Endothelial cell of umbilical vein (primary cell): ENCODE measurements around the gene MAST4. TPM values are rescaled to one million over a fixed set of nuclear protein-coding genes. Genes with fewer than 3 reads are reported as not detected.
A peak's percentile ranks its signal among the peaks of the same experiment; 100 is the strongest.

Experiments used
- BruUV-seq: library from RNA; stranded (reverse); fragments of 400-500 nt; replicated peaks from 2 replicates; lab custom pipeline; 2021; lab: Mats Ljungman, UMichigan
- CTCF ChIA-PET: fragments of 300-600, 350-600 bp; sonication (Branson Sonifier 250); formaldehyde crosslinking; loops from one replicate; lab custom pipeline; 2021; ENCODE audit warnings: antibody characterized with exemption, inconsistent platforms; lab: Charles Lee
- POLR2A ChIA-PET: fragments of 300-600, 350-600 bp; sonication (Branson Sonifier 250); formaldehyde crosslinking; loops from one replicate; lab custom pipeline; 2021; ENCODE audit warnings: antibody characterized with exemption, inconsistent platforms; lab: Charles Lee
- DNase-seq: peaks from one replicate; pipeline ENCODE4 v3.0.0-alpha.2; 2011; ENCODE audit warnings: low read depth, low spot score
- FAIRE-seq: peaks from 2 replicates; lab custom pipeline; 2011; peaks lifted over from hg19 to GRCh38; lab: Jason Lieb, UNC
- H2AFZ ChIP-seq: 2 replicates; pipeline ENCODE4 v1.6.0; 2012; ENCODE audit warnings: low read depth, low read length, control low read depth, inconsistent platforms
- H3K27ac ChIP-seq: 2 replicates; pipeline ENCODE4 v1.5.1; 2011; ENCODE audit warnings: low read depth, mild to moderate bottlenecking, control low read depth, low read length, moderate library complexity; ENCODE audit not compliant: insufficient read depth
- H3K27me3 ChIP-seq, 2 experiments: 2 replicates each; pipeline versions ENCODE4 v1.6.0 to v1.6.1; 2011; ENCODE audit warnings: low read length in 2 of 2, mixed read lengths in 1 of 2; ENCODE audit not compliant: control insufficient read depth in 2 of 2, insufficient read depth in 2 of 2
- H3K36me3 ChIP-seq, 2 experiments: 2 replicates in 1 of 2; 3 replicates in 1 of 2; pipeline ENCODE4 v1.5.1; 2011; ENCODE audit warnings: low read length in 2 of 2, mild to moderate bottlenecking in 1 of 2, moderate library complexity in 1 of 2; ENCODE audit not compliant: control insufficient read depth in 2 of 2, insufficient read depth in 2 of 2; ENCODE audit errors: extremely low read depth in 1 of 2
- H3K4me1 ChIP-seq: 3 replicates; pipeline ENCODE4 v1.5.1; 2011; ENCODE audit warnings: mild to moderate bottlenecking, low read length; ENCODE audit not compliant: control insufficient read depth, insufficient read depth; ENCODE audit errors: extremely low read depth
- H3K4me2 ChIP-seq: 2 replicates; pipeline ENCODE4 v1.6.1; 2011; ENCODE audit warnings: low read length, control low read depth, mixed read lengths; ENCODE audit not compliant: insufficient read depth
- H3K4me3 ChIP-seq, 3 experiments: fragments of 200-600 bp in 1 of 3; sonication (generic), shearing (Covaris generic) in 1 of 3; replicated peaks in 1 of 3; 2 replicates each; pipeline ENCODE4 v1.5.1; 2011 to 2016; ENCODE audit warnings: control low read depth in 3 of 3, low read length in 3 of 3, mild to moderate bottlenecking in 2 of 3, inconsistent platforms in 1 of 3, low read depth in 1 of 3, moderate library complexity in 1 of 3; ENCODE audit not compliant: insufficient read depth in 1 of 3
- H3K79me2 ChIP-seq: 2 replicates; pipeline ENCODE4 v1.6.0; 2012; ENCODE audit warnings: low read length, inconsistent platforms; ENCODE audit not compliant: control insufficient read depth, insufficient read depth
- H3K9ac ChIP-seq: replicated peaks from 2 replicates; pipeline ENCODE3; 2011; ENCODE audit warnings: low read length, control low read depth; ENCODE audit not compliant: insufficient read depth; ENCODE audit errors: extremely low read depth
- H3K9me1 ChIP-seq: replicated peaks from 3 replicates; pipeline ENCODE4 v1.6.0; 2011; ENCODE audit warnings: mild to moderate bottlenecking, low read length; ENCODE audit not compliant: control insufficient read depth, insufficient read depth; ENCODE audit errors: extremely low read depth
- H3K9me3 ChIP-seq: replicated peaks from 2 replicates; pipeline ENCODE4 v1.5.1; 2012; ENCODE audit warnings: low read length, inconsistent platforms; ENCODE audit not compliant: control insufficient read depth, insufficient read depth
- H4K20me1 ChIP-seq: replicated peaks from 2 replicates; pipeline ENCODE3; 2011; ENCODE audit warnings: mild to moderate bottlenecking, low read length; ENCODE audit not compliant: control insufficient read depth, insufficient read depth; ENCODE audit errors: extremely low read depth
- EZH2 ChIP-seq: IDR thresholded peaks from 2 replicates; pipeline ENCODE4 v1.6.1; 2012; ENCODE audit warnings: borderline replicate concordance, low read depth, mild to moderate bottlenecking, moderate library complexity, low read length, inconsistent platforms; ENCODE audit not compliant: severe bottlenecking
- FOS ChIP-seq: IDR thresholded peaks from 2 replicates; pipeline ENCODE4 v1.6.1; 2011; ENCODE audit warnings: mild to moderate bottlenecking, low read length, moderate library complexity, borderline replicate concordance; ENCODE audit not compliant: insufficient read depth
- GATA2 ChIP-seq: IDR thresholded peaks from 2 replicates; pipeline ENCODE4 v1.7.0; 2011; ENCODE audit warnings: low read depth, mild to moderate bottlenecking, moderate library complexity, mixed read lengths, low read length; ENCODE audit not compliant: insufficient read length, insufficient read depth
- JUN ChIP-seq: IDR thresholded peaks from 2 replicates; pipeline ENCODE4 v1.6.1; 2011; ENCODE audit warnings: borderline replicate concordance, low read depth; ENCODE audit not compliant: insufficient read length, insufficient read depth
- MAX ChIP-seq: IDR thresholded peaks from 2 replicates; pipeline ENCODE4 v1.6.1; 2011; ENCODE audit not compliant: insufficient read depth, insufficient read length
- MYC ChIP-seq: IDR thresholded peaks from one replicate; pipeline ENCODE4 v1.6.1; 2011; ENCODE audit warnings: mild to moderate bottlenecking, low read depth, low read length
- POLR2A ChIP-seq: IDR thresholded peaks from 2 replicates; pipeline ENCODE4 v1.6.1; 2012; ENCODE audit warnings: low read depth, mild to moderate bottlenecking, control low read depth, low read length
- POLR2AphosphoS5 ChIP-seq: IDR thresholded peaks from 2 replicates; pipeline ENCODE4 v1.6.1; 2012; ENCODE audit warnings: low read depth, mild to moderate bottlenecking, control low read depth, low read length, moderate library complexity; ENCODE audit not compliant: insufficient read depth
- dilution Hi-C: fragments of 300-500 bp; cut with MboI; formaldehyde crosslinking; loops from one replicate; pipeline ENCODE4 v1.15.0; 2019; ENCODE audit warnings: low sequenced_read_pairs; ENCODE audit not compliant: extremely low pct_ligation_motif_present
- intact Hi-C: fragments of 100-400 bp; cut with micrococcal nuclease; formaldehyde crosslinking; loops from one replicate; pipeline ENCODE4 v1.10.0; 2022
- polyA plus RNA-seq, 4 experiments: library from polyadenylated mRNA; depleted of rRNA in 3 of 4; stranded (reverse) in 3 of 4; unstranded in 1 of 4; fragments of >200 nt; gene quantifications; 2 replicates each; pipeline versions ENCODE4 v1.2.1 to v1.2.3, GENCODE V29; 2011 to 2012; ENCODE audit warnings: missing spikeins in 1 of 4
- total RNA-seq: library from RNA; stranded (reverse); gene quantifications from 2 replicates; pipeline ENCODE4 v1.2.3, GENCODE V29; 2021
- TF ChIP-seq, protein P1 (sequence below), 2 donors: IDR thresholded peaks; 1 replicate in 1 of 2; 2 replicates in 1 of 2; pipeline ENCODE4 v1.5.1; 2011; ENCODE audit warnings: low read length in 2 of 2, mild to moderate bottlenecking in 2 of 2, moderate library complexity in 2 of 2, control low read depth in 1 of 2, inconsistent platforms in 1 of 2, low read depth in 1 of 2; ENCODE audit not compliant: insufficient read depth in 1 of 2; ENCODE audit errors: extremely low read depth in 1 of 2

Gene MAST4
- total and polyA plus RNA-seq, 2 donors (not counting 3 experiments of a cell fraction or from before 2014, with no cell fraction given), result 40.2 to 116 TPM

- Histone ChIP-seq H3K9me3 (no peaks in the 10 kb centered on the region), H3K4me3 (no peak overlapping the region), H3K27me3 (no peaks in the 10 kb centered on the region), H3K9me1 (no peaks in the 10 kb centered on the region), H3K9ac (no peak overlapping the region), H3K4me2 (no peak overlapping the region), H3K36me3 (no peaks in the 10 kb centered on the region), H4K20me1 (no peaks in the 10 kb centered on the region), H3K27ac (peak overlapping the region; percentile 65), H3K4me1 (peaks cover 62% of the 10 kb centered on the region), H2AFZ (no peak overlapping the region), H3K79me2 (peaks cover 18% of the 10 kb centered on the region)
- TF ChIP-seq POLR2A (no peak), GATA2 (no peak), EZH2 (no peak), POLR2AphosphoS5 (no peak)
- TF ChIP-seq, protein P1, sequence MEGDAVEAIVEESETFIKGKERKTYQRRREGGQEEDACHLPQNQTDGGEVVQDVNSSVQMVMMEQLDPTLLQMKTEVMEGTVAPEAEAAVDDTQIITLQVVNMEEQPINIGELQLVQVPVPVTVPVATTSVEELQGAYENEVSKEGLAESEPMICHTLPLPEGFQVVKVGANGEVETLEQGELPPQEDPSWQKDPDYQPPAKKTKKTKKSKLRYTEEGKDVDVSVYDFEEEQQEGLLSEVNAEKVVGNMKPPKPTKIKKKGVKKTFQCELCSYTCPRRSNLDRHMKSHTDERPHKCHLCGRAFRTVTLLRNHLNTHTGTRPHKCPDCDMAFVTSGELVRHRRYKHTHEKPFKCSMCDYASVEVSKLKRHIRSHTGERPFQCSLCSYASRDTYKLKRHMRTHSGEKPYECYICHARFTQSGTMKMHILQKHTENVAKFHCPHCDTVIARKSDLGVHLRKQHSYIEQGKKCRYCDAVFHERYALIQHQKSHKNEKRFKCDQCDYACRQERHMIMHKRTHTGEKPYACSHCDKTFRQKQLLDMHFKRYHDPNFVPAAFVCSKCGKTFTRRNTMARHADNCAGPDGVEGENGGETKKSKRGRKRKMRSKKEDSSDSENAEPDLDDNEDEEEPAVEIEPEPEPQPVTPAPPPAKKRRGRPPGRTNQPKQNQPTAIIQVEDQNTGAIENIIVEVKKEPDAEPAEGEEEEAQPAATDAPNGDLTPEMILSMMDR (IDR thresholded peaks at IDR 0.05; ENCODE audit: extremely low read depth in 1 of 2, insufficient read depth in 1 of 2, low read depth in 1 of 2, low read length in 2 of 2), result no peak
- dilution Hi-C loops, result no loop called here
- BruUV-seq, result no TSS peak
- intact Hi-C loops, result loop anchor here (2.0 kb wide), 1 partner anchor 17 kb away; no protein-coding TSS in a partner anchor
- POLR2A ChIA-PET, result interaction anchor here (0.8 to 2.4 kb wide), 2 partner anchors 13 to 32 kb away, joined by 7 to 27 read pairs; no protein-coding TSS in a partner anchor
- CTCF ChIA-PET, result interaction anchor here (1.0 to 7.2 kb wide), 4 partner anchors 17 to 47 kb away, joined by 4 to 123 read pairs (median 10); no protein-coding TSS in a partner anchor
- no peak for DNase-seq
- FAIRE-seq, result no peak
These were observed 265.2 kb downstream of the MAST4 start for GRCh38 chr5:66861402-66861801.

DNA sequence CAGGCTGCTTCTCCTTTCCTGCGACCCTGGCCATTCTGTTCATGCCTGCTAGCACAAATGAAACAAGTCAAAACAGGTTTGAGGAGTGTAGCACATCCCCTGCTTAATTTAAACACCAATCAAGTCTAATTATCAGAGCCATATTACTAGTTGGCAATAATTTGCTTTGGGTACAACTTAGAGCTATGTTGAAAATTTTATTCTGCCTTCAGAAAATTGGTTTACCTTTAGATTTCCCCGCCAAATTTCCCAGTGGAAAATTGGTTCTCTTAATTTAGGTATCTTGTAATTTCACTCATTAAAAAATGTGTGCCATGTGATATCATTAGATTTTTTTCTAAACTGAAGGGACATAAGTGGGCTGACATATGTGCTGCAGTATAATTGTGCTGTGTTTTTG lies 265.8 kb downstream of the MAST4 start:
- FAIRE-seq, result no peak
- dilution Hi-C loops, result no loop called here
- Histone ChIP-seq H3K27me3 (no peaks in the 10 kb centered on the region), H3K4me3 (no peak overlapping the region), H3K4me1 (peaks cover 55% of the 10 kb centered on the region), H3K9me1 (no peaks in the 10 kb centered on the region), H4K20me1 (no peaks in the 10 kb centered on the region), H3K9ac (no peak overlapping the region), H3K4me2 (no peak overlapping the region), H3K27ac (no peak overlapping the region), H2AFZ (no peak overlapping the region), H3K36me3 (no peaks in the 10 kb centered on the region), H3K79me2 (peaks cover 18% of the 10 kb centered on the region), H3K9me3 (no peaks in the 10 kb centered on the region)
- CTCF ChIA-PET, result interaction anchor here (1.6 to 7.2 kb wide), 2 partner anchors 34 to 48 kb away, joined by 6 to 123 read pairs; no protein-coding TSS in a partner anchor
- DNase-seq, result no peak
- POLR2A ChIA-PET, result interaction anchor here (0.8 to 2.6 kb wide), 2 partner anchors 31 to 33 kb away, joined by 3 to 10 read pairs; no protein-coding TSS in a partner anchor
- TF ChIP-seq JUN, result no peak
- TF ChIP-seq, protein P1 (IDR thresholded peaks at IDR 0.05; ENCODE audit: extremely low read depth in 1 of 2, insufficient read depth in 1 of 2, low read depth in 1 of 2, low read length in 2 of 2), result no peak
- no peak for TF ChIP-seq MAX
- TF ChIP-seq MYC, result no peak
- TF ChIP-seq FOS, result no peak
- no peak for TF ChIP-seq POLR2AphosphoS5
- no peak for TF ChIP-seq EZH2
- no peak for TF ChIP-seq GATA2
- TF ChIP-seq POLR2A, result no peak
- no TSS peak for BruUV-seq
- intact Hi-C loops, result no loop called here
